Measurements from ENCODE around the gene AHSA1. TPM values are rescaled to one million over a fixed set of nuclear protein-coding genes. Genes with fewer than 3 reads are reported as not detected.
A peak's percentile ranks its signal among the peaks of the same experiment; 100 is the strongest.

AHSA1 gene
- total RNA-seq, 1 experiment from 2014 or later = 190 TPM

- no peaks in the 10 kb centered on the region for H3K23me2 ChIP-seq (ENCODE audit: insufficient read length, low read depth, low read length, poor library complexity, severe bottlenecking)
- no peaks in the 10 kb centered on the region; a peak in 1 of 7 replicates for H3K36me3 Mint-ChIP-seq (ENCODE audit: insufficient read depth in 1 of 3, low read depth in 3 of 3)
- H2AK5ac ChIP-seq (ENCODE audit: insufficient read length, low read length) = no peak overlapping the region
- H3K4me1 ChIP-seq (ENCODE audit: insufficient read depth, low read length) = peaks cover 4% of the 10 kb centered on the region; the same call in 1 of the 2 replicates
- no peak overlapping the region for H3K4ac ChIP-seq (ENCODE audit: low read depth, low read length)
- peak overlapping the region; percentile 18; the same call in 1 of the 2 replicates for H3K14ac ChIP-seq (ENCODE audit: insufficient read depth, low read length)
- no peak overlapping the region for H3K4me3 Mint-ChIP-seq
- peaks cover 16 to 17% of the 10 kb centered on the region in 2 experiments for H3K4me1 Mint-ChIP-seq
- peak overlapping the region in 1 of 3 experiments; percentile 36; a peak in 2 of 7 replicates for H3K27ac Mint-ChIP-seq
- H4K91ac ChIP-seq (ENCODE audit: insufficient read length, low read depth, low read length) = no peak overlapping the region
- H2BK120ac ChIP-seq (ENCODE audit: low read depth, low read length, poor library complexity, severe bottlenecking) = no peak overlapping the region
- no peaks in the 10 kb centered on the region for H3K9me3 Mint-ChIP-seq
- H3K56ac ChIP-seq (ENCODE audit: insufficient read length, low read depth, low read length) = no peak overlapping the region
- no peaks in the 10 kb centered on the region for H3K79me2 ChIP-seq (ENCODE audit: insufficient read depth, low read length)
- DNase-seq = peak; percentile 38
- no peak overlapping the region for H3K23ac ChIP-seq (ENCODE audit: insufficient read length, low read depth, low read length)
- H2AFZ ChIP-seq (ENCODE audit: low read length) = no peak overlapping the region
- no peaks in the 10 kb centered on the region for H3K9me3 ChIP-seq (ENCODE audit: control insufficient read depth, low read depth, low read length)
- no peaks in the 10 kb centered on the region; the same call in none of the 2 replicates for H3K27me3 Mint-ChIP-seq (ENCODE audit: low read depth)
- no peak overlapping the region for H3T11ph ChIP-seq (ENCODE audit: low read length)
- H2BK20ac ChIP-seq (ENCODE audit: low read depth, low read length, poor library complexity, severe bottlenecking) = no peak overlapping the region
- WGBS (ENCODE audit: extremely low coverage, insufficient read length, low lambda C conversion rate) = no CpG with 5 or more reads among the region's 35 CpGs
- H3K9ac ChIP-seq (ENCODE audit: extremely low read depth, insufficient read length, low read length) = no peak overlapping the region
- H4K5ac ChIP-seq (ENCODE audit: insufficient read length, low read depth, low read length) = no peak overlapping the region
- H3K18ac ChIP-seq (ENCODE audit: insufficient read length, low read depth, low read length) = no peak overlapping the region
- H3K27ac ChIP-seq (ENCODE audit: insufficient read length, low read depth, low read length) = no peak overlapping the region
- H3K4me2 ChIP-seq (ENCODE audit: insufficient read depth, insufficient read length, low read length) = no peak overlapping the region
- no peak overlapping the region for H2BK15ac ChIP-seq (ENCODE audit: low read depth, low read length)
- no peak overlapping the region for H2BK12ac ChIP-seq (ENCODE audit: insufficient read length, low read depth, low read length)
- no peak for TF ChIP-seq CTCF (conservative IDR thresholded peaks at IDR 0.05)
- H3K79me1 ChIP-seq (ENCODE audit: insufficient read depth, low read depth, low read length, poor library complexity, severe bottlenecking) = no peaks in the 10 kb centered on the region
- no peak overlapping the region for H2BK5ac ChIP-seq (ENCODE audit: insufficient read length, low read length)
- H3K27me3 ChIP-seq (ENCODE audit: insufficient read depth, low read length) = no peaks in the 10 kb centered on the region
- no peak overlapping the region for H4K8ac ChIP-seq (replicated peaks; ENCODE audit: insufficient read length, low read depth, low read length)
- no peaks in the 10 kb centered on the region for H4K20me1 ChIP-seq (ENCODE audit: control insufficient read depth, insufficient read depth, insufficient read length)
Measured at GRCh38 chr14:77475432-77476115, 17.7 kb downstream of the AHSA1 start.
